SU-DHL-6 (cell line): ENCODE measurements around the gene OR1S1.

Experiments
- CTCF ChIP-seq: fragments of 200-600 bp; sonication (generic); IDR thresholded peaks from one replicate; pipeline ENCODE4 v1.5.1; 2017; ENCODE audit warnings: antibody characterized with exemption, mild to moderate bottlenecking, low read length, moderate library complexity; ENCODE audit not compliant: insufficient read depth, poor library complexity, severe bottlenecking
- EZH2phosphoT487 ChIP-seq: fragments of 200-600 bp; sonication (generic), shearing (Covaris generic); conservative IDR thresholded peaks from 2 replicates; pipeline ENCODE4 v1.6.1; 2018; ENCODE audit warnings: mild to moderate bottlenecking, antibody characterized with exemption, low read length, moderate library complexity, mixed read lengths

- no peak for TF ChIP-seq CTCF
- no peak for TF ChIP-seq EZH2phosphoT487
Measured at GRCh38 chr11:58222721-58223120, 10.2 kb downstream of the OR1S1 start.
